Neural progenitor cell (in vitro differentiated cells): Measurements from ENCODE around the gene DDAH2. TPM values are rescaled to one million over a fixed set of nuclear protein-coding genes. Genes with fewer than 3 reads are reported as not detected.

Experiments used
- DNase-seq: peaks from one replicate; pipeline ENCODE4 v3.0.0-alpha.2; 2016; ENCODE audit warnings: low spot score
- H2AFZ ChIP-seq: fragments of 200-600 bp; sonication (generic); replicated peaks from 2 replicates; pipeline ENCODE4 v1.6.1; 2016; ENCODE audit warnings: antibody characterized with exemption
- H3F3A ChIP-seq: fragments of 200-600 bp; sonication (generic); 2 replicates; pipeline ENCODE4 v1.6.1; 2016; ENCODE audit warnings: antibody characterized with exemption, low read depth
- H3K27ac ChIP-seq: fragments of 200-600 bp; sonication (generic); 2 replicates; pipeline ENCODE4 v1.5.1; 2016; ENCODE audit warnings: mild to moderate bottlenecking
- H3K27me3 ChIP-seq: fragments of 200-600 bp; sonication (generic); 2 replicates; pipeline ENCODE4 v1.6.1; 2016; ENCODE audit warnings: mild to moderate bottlenecking, moderate library complexity
- H3K36me3 ChIP-seq: fragments of 200-600 bp; sonication (generic); 2 replicates; pipeline ENCODE4 v1.5.1; 2016
- H3K4me1 ChIP-seq: fragments of 200-600 bp; sonication (generic); 2 replicates; pipeline ENCODE4 v1.6.1; 2016; ENCODE audit warnings: mixed run types
- H3K4me2 ChIP-seq: fragments of 200-600 bp; sonication (generic); 2 replicates; pipeline ENCODE4 v1.6.1; 2016
- H3K4me3 ChIP-seq: fragments of 200-600 bp; sonication (generic); 2 replicates; pipeline ENCODE4 v1.5.1; 2016
- H3K79me2 ChIP-seq: fragments of 200-600 bp; sonication (generic); 2 replicates; pipeline ENCODE4 v1.6.1; 2016; ENCODE audit warnings: low read depth
- H3K9ac ChIP-seq: fragments of 200-600 bp; sonication (generic); 2 replicates; pipeline ENCODE4 v1.6.1; 2016
- H3K9me3 ChIP-seq: fragments of 200-600 bp; sonication (generic); 2 replicates; pipeline ENCODE4 v1.5.1; 2016; ENCODE audit warnings: low read depth
- H4K20me1 ChIP-seq: fragments of 200-600 bp; sonication (generic); 2 replicates; pipeline ENCODE4 v1.6.1; 2016; ENCODE audit warnings: low read depth
- H3K27ac Mint-ChIP-seq: 3 replicates; pipeline ENCODE4 v1.8.0; 2021; ENCODE audit warnings: mixed read lengths
- H3K27me3 Mint-ChIP-seq: 2 replicates; pipeline ENCODE4 v1.8.0; 2022; ENCODE audit warnings: low read depth, mild to moderate bottlenecking, inconsistent platforms, moderate library complexity, mixed read lengths; ENCODE audit not compliant: insufficient read depth
- H3K36me3 Mint-ChIP-seq: 3 replicates; pipeline ENCODE4 v1.8.0; 2021; ENCODE audit warnings: mixed read lengths
- H3K4me1 Mint-ChIP-seq: 3 replicates; pipeline ENCODE4 v1.8.0; 2021; ENCODE audit warnings: mixed read lengths
- H3K4me3 Mint-ChIP-seq: 3 replicates; pipeline ENCODE4 v1.8.0; 2021; ENCODE audit warnings: mild to moderate bottlenecking, moderate library complexity, mixed read lengths
- H3K9me3 Mint-ChIP-seq: 3 replicates; pipeline ENCODE4 v1.8.0; 2020; ENCODE audit warnings: mixed read lengths
- CTCF ChIP-seq: fragments of 200-600 bp; sonication (generic); IDR thresholded peaks from 2 replicates; pipeline ENCODE4 v1.5.1; 2017; ENCODE audit warnings: antibody characterized with exemption, mild to moderate bottlenecking
- EZH2 ChIP-seq: fragments of 200-600 bp; sonication (generic); IDR thresholded peaks from 2 replicates; pipeline ENCODE4 v1.6.1; 2017; ENCODE audit warnings: antibody characterized with exemption, mild to moderate bottlenecking, moderate library complexity
- EZH2phosphoT487 ChIP-seq: fragments of 200-600 bp; sonication (generic); IDR thresholded peaks from 2 replicates; pipeline ENCODE4 v1.6.1; 2017; ENCODE audit warnings: antibody characterized with exemption
- total RNA-seq: library from RNA; depleted of rRNA; stranded (reverse); fragments of >200 nt; gene quantifications from 2 replicates; pipeline ENCODE4 v1.2.3, GENCODE V29; 2015; ENCODE audit warnings: low replicate concordance

The DDAH2 gene
- total RNA-seq, 1 donor from 2014 or later, result 94.3 TPM

GRCh38 chr6:31708224-31708623 is 20.9 kb downstream of the DDAH2 start:
- Histone ChIP-seq H3F3A (peaks cover 1% of the 10 kb centered on the region), H3K4me2 (no peak overlapping the region), H3K9me3 (no peaks in the 10 kb centered on the region), H4K20me1 (no peaks in the 10 kb centered on the region), H2AFZ (no peak overlapping the region), H3K79me2 (no peaks in the 10 kb centered on the region), H3K4me3 (no peak overlapping the region), H3K9ac (no peak overlapping the region), H3K36me3 (no peaks in the 10 kb centered on the region), H3K27me3 (no peaks in the 10 kb centered on the region), H3K4me1 (peaks cover 3% of the 10 kb centered on the region), H3K27ac (no peak overlapping the region)
- TF ChIP-seq CTCF (no peak), EZH2phosphoT487 (no peak), EZH2 (no peak)
- Mint-ChIP-seq H3K4me3 (no peak overlapping the region), H3K4me1 (peaks cover 25% of the 10 kb centered on the region), H3K9me3 (no peaks in the 10 kb centered on the region), H3K36me3 (no peaks in the 10 kb centered on the region), H3K27ac (no peak overlapping the region), H3K27me3 (peaks cover 14% of the 10 kb centered on the region)
- no peak for DNase-seq

GRCh38 chr6:31707701-31708100 is 21.4 kb downstream of the DDAH2 start:
- Histone ChIP-seq H3K27me3 (no peaks in the 10 kb centered on the region), H3K4me1 (no peaks in the 10 kb centered on the region), H4K20me1 (no peaks in the 10 kb centered on the region), H3K79me2 (peaks cover under 1% of the 10 kb centered on the region), H3K4me3 (no peak overlapping the region), H3K36me3 (no peaks in the 10 kb centered on the region), H3F3A (no peaks in the 10 kb centered on the region), H3K9ac (no peak overlapping the region), H2AFZ (no peak overlapping the region), H3K9me3 (no peaks in the 10 kb centered on the region), H3K4me2 (no peak overlapping the region), H3K27ac (no peak overlapping the region)
- no peak overlapping the region for H3K27ac Mint-ChIP-seq
- TF ChIP-seq EZH2phosphoT487 (no peak), CTCF (no peak), EZH2 (no peak)
- no peak for DNase-seq
- H3K4me1 Mint-ChIP-seq, result peaks cover 21% of the 10 kb centered on the region
- no peak overlapping the region for H3K4me3 Mint-ChIP-seq
- no peaks in the 10 kb centered on the region for H3K36me3 Mint-ChIP-seq
- H3K27me3 Mint-ChIP-seq, result peaks cover 15% of the 10 kb centered on the region
- no peaks in the 10 kb centered on the region for H3K9me3 Mint-ChIP-seq

- Mint-ChIP-seq H3K27ac (no peak within 1 kb of the TSS), H3K27me3 (peaks cover 8% of the 10 kb centered on the region), H3K36me3 (no peaks in the 10 kb centered on the region), H3K9me3 (no peaks in the 10 kb centered on the region), H3K4me1 (peaks cover 18% of the 10 kb centered on the region), H3K4me3 (peak within 1 kb of the TSS; percentile 21)
- H3K9me3 ChIP-seq, result no peaks in the 10 kb centered on the region
- no peak within 1 kb of the TSS for H3K27ac ChIP-seq
- no peaks in the 10 kb centered on the region for H3K4me1 ChIP-seq
- DNase-seq, result no peak
- H2AFZ ChIP-seq, result no peak within 1 kb of the TSS
- peaks cover 11% of the 10 kb centered on the region for H3K79me2 ChIP-seq
- H3K36me3 ChIP-seq, result no peaks in the 10 kb centered on the region
- no peaks in the 10 kb centered on the region for H3F3A ChIP-seq
- no peak within 1 kb of the TSS for H3K4me3 ChIP-seq
- no peak within 1 kb of the TSS for H3K4me2 ChIP-seq
- no peak within 1 kb of the TSS for H3K9ac ChIP-seq
- no peaks in the 10 kb centered on the region for H4K20me1 ChIP-seq
- no peak for TF ChIP-seq EZH2phosphoT487
- no peak for TF ChIP-seq EZH2
- TF ChIP-seq CTCF, result no peak
- no peaks in the 10 kb centered on the region for H3K27me3 ChIP-seq
Observed at GRCh38 chr6:31706599-31706998, 22.5 kb downstream of the DDAH2 start, which contains the start of gene LY6G6F. LY6G6F (plus strand) TSS chr6:31706866; CDS start chr6:31706907, 41 bp downstream.
